ENCODE results near the gene AGAP1.

AGAP1 gene

DNA sequence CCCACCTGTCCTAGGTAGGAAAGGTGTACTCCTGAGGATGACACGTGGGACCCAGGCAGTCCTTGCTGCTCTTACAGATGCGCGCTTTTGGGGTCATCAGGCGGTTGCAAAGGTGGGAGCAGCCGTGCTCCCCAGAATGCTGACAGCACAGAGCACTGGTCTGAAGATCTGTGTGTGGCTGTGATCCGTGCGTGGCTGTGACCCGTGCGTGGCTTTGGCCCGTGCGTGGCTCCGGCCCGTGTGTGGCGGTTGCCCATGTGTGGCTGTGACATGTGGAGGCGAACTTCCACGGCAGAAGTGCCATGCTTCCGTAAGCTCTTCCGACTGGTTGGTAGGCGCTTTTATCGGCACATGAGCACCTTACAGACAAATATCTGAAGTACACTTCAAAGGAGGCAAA lies 270.0 kb downstream of the AGAP1 start:
- TF ChIP-seq, protein P1, sequence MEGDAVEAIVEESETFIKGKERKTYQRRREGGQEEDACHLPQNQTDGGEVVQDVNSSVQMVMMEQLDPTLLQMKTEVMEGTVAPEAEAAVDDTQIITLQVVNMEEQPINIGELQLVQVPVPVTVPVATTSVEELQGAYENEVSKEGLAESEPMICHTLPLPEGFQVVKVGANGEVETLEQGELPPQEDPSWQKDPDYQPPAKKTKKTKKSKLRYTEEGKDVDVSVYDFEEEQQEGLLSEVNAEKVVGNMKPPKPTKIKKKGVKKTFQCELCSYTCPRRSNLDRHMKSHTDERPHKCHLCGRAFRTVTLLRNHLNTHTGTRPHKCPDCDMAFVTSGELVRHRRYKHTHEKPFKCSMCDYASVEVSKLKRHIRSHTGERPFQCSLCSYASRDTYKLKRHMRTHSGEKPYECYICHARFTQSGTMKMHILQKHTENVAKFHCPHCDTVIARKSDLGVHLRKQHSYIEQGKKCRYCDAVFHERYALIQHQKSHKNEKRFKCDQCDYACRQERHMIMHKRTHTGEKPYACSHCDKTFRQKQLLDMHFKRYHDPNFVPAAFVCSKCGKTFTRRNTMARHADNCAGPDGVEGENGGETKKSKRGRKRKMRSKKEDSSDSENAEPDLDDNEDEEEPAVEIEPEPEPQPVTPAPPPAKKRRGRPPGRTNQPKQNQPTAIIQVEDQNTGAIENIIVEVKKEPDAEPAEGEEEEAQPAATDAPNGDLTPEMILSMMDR (IDR thresholded peaks at IDR 0.05): no peak

DNA sequence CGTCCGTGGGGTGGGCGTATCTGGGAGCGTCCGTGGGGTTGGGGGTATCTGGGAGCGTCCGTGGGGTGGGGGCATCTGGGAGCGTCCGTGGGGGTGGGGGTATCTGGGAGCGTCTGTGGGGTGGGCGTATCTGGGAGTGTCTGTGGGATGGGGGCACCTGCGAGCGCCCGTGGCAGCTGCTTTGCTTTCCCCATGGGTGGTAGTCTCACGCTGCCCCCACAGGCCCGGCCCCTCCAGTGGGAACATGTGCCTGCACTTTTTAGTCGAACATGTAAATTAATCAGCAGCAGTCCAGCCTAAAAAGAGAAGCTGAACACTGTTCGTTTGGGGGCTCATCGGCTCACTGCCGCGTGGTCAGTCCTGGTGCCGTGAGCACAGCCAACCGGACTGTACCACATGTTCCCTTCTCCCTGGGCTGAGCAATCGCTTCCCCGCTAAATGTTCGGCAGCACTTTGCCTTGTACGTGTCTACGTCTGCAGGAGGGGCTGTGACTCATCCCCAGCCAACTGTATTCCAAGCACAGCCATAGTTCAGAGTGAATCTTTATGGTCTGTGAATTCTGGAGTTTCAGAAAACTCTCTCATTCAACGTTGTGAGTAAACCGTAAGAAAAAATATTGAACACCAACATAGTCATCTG lies 271.5 kb downstream of the AGAP1 start:
- TF ChIP-seq, protein P1 (IDR thresholded peaks at IDR 0.05): no peak

DNA sequence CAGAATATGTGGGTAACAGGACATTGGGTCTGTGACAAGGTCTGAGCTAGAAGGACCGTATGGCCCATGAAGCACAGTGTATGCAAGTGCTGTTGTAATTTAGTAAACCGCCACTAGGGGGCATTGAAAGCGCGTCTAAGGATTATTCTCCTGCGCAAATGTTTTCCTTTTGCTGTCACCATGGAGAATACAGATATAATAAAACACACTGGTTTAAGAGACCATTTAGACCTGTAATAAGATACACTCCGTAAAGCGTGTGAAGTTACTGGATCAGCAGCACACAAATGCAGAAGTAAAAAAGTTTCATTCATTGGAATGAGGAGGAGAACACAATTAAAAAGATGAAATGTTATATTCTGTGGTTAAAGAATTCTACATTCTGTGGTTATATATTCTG lies 272.4 kb downstream of the AGAP1 start:
- TF ChIP-seq, protein P1 (IDR thresholded peaks at IDR 0.05): peak; percentile 78

- TF ChIP-seq, protein P1 (IDR thresholded peaks at IDR 0.05): no peak
These were observed 274.8 kb downstream of the AGAP1 start for GRCh38 chr2:235768606-235769005.

- TF ChIP-seq, protein P1 (IDR thresholded peaks at IDR 0.05): no peak
These were observed 275.2 kb downstream of the AGAP1 start for GRCh38 chr2:235769046-235769445.

GRCh38 chr2:235770909-235771820 lies 277.3 kb downstream of the AGAP1 start:
- TF ChIP-seq, protein P1 (IDR thresholded peaks at IDR 0.05): no peak

- TF ChIP-seq, protein P1 (IDR thresholded peaks at IDR 0.05): no peak
These were observed 279.5 kb downstream of the AGAP1 start for GRCh38 chr2:235773188-235773928.

Data from LNCAP (cell line).